ENCODE data around the gene SV2B.

The SV2B gene

DNA sequence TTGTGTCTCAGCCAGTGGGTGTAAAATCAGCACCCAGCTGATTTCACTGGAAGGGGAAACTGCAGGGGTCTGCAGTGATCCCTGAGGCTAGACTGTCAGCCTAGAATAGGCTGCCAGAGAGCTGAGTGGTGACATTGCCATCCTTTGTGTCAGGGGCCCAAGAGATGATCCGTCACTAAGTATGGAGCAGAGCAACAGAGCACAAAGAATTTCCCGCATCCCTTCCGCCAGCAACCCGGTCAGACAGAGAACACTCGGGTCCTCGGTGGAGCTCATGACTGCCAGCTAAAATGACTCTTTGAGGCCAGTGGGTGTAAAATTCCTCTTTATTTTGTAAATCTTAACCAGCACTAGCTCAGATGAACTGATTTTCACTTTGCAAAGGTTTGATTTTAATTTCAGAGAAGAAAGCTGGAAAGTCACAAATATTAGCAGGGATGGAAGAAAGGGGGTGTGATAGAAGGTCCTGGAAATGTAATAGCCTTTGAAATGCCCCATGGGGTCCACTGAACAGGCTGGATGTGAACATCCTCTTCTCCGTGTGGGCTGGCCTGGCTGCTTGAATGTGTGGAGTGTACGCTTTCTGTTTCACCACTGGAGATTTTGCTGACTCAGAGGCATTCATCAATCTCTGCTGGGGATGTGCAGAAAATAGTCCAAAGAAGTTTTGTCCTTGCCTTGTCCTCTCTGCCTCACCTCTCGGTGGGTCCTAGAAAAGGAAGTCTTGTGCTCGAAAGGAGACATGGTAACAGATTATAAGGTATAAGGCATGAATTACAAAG lies 138.8 kb downstream of the SV2B start:
- no peak for DNase-seq

GRCh38 chr15:91243826-91244225 lies 143.8 kb downstream of the SV2B start:
- no peak for DNase-seq

DNA sequence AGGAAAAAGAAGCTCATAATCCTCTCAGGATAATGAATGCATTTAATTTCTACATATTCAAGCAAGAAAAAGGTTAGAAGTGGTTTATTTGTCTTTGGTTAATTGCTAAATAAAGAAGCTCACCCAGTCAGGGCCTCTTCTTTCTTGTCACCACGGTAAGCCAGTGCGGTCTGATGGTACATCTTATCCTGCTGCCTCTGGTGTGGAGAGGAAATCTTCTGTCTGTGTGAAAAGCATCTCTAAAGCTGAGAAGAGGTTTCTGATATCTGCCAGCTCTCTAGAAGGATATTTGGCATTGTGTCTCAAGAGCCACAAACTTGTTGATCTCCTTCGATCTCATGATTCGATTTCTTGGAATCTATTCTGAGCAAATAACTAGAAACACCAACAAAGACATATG lies 144.9 kb downstream of the SV2B start:
- no peak for DNase-seq

- DNase-seq: no peak
These were observed 146.9 kb downstream of the SV2B start for GRCh38 chr15:91246998-91247397.

DNA sequence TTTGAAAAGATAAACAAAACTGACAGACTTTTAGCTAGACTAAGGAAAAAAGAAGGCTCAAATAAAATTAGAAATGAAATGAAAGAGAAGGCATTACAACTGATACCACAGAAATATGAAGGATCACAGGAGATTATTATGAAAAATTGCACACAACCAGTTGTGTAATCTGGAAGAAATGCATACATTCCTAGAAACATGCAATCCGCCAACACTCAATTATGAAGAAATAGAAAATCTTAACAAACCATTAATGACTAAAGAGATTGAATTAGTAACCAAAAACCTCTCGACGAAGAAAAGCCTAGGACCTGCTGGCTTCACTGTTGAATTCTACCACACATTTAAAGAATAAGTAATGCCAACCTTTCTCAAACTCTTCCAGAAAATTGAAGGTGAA lies 149.5 kb downstream of the SV2B start:
- no peak for DNase-seq

DNA sequence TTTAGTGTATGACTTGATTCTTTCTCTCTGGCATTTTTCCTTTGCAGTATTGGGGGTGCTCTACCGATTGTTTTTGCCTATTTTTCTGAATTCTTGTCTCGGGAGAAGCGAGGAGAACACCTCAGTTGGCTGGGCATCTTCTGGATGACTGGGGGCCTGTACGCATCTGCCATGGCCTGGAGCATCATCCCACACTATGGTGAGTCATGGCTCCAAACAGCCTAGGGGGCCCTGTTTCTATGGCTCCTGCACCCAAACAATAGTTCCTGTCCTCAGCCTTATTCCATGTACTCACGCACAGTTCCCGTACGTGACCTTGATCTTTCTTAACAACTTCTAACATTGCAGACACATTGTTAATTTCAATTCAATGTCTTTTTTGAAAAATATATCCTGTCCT lies 152.3 kb downstream of the SV2B start:
- no peak for DNase-seq

DNA sequence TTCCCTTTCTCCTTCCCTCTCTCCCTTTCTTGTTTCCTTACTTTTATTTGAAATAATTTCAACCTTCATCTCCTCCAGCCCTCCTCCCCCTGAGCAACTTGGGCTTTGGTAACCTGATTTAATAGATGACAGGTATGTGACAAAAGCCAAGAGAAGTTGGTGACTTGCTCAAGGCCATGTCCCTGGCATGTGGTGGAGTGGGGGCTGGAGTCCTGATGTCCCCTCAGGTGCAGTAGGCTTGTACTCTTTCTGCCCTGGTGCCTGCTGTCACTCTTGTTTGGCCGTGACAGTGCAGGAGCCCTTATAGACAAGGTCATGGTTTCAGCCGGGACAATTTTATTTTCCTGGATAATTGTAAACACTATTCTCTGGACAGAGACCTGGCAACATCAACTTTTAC lies 152.7 kb downstream of the SV2B start:
- DNase-seq: no peak

GRCh38 chr15:91253605-91254004 lies 153.5 kb downstream of the SV2B start:
- DNase-seq: no peak

DNA sequence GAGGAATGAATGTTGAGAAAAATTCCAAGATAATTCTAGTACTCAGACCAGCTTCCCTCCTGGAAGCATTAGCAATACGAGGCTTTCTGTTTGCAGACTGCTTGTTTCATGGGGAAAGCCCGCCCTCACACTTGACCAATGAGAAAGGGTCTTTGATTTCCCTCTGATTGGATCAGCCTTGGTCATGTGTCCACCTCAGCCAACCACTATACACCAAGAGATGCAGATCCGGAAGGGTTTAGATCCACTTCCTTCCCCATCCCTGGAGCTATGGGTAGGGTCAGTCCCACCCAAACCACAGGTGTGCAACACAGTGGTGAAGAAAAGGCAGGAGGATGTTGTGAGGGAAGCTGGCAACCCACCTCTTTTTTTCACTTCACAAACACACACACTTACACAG lies 154.7 kb downstream of the SV2B start:
- no peak for DNase-seq

- DNase-seq: no peak
These were observed 155.7 kb downstream of the SV2B start for GRCh38 chr15:91255670-91256192.

- DNase-seq: no peak
These were observed 157.8 kb downstream of the SV2B start for GRCh38 chr15:91257746-91258414.

DNA sequence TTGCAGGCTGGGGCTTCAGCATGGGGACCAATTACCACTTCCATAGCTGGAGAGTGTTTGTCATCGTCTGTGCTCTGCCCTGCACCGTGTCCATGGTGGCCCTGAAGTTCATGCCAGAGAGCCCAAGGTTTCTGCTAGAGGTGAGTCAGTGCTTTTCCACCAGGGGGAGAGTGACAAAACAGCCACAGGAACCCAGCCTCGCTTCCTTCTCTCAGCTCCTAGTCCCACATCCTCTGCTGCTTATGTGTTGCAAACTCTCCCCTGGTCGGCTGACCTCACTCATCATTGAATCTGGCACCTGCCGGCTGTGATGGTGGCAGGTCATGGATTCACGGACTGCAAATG lies 158.3 kb downstream of the SV2B start:
- no peak for DNase-seq

GRCh38 chr15:91259077-91259476 lies 159.0 kb downstream of the SV2B start:
- DNase-seq: no peak

GRCh38 chr15:91261345-91261744 lies 161.3 kb downstream of the SV2B start:
- no peak for DNase-seq

DNA sequence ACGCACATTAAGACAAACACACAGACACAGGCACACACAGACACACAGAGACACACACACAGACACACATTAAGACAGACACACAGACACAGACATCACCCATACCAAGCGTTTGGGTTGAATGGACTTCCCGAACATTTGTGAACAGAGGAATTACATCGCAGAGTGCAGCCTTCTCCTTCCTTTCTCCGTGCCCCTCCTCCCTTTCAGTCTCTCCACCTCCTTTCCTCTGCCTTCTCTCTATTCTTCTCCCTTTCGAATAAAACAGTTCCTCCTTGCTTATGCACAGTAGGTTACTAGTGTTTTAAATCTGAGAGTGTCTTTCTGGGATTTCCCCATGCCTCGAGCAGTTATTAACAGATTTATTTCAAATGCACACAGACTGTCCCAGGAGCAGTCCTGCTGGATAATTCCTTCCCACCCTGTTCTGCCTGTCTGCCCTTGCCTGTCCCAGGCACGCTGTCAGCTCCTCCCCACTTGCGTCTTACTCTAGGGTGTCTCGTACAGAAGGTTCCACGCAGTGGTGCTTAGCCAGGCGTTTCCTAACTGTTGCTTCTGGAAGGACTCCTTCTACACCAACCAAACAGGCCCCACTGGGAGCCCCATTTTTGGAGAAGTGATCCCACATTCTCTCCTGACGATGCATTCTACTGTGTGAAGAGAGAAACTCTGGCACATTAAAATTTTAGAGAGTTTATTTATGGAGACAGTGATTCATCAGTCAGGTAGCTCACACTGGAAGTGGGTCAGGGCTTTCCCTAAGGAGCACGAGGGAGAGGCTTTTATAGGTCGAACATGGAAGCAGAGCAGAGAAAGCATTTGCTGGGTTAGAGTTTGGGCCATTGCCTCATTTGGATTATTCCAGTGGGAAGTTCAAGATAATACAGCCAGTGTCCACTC lies 163.8 kb downstream of the SV2B start:
- DNase-seq: no peak

GRCh38 chr15:91264651-91265351 lies 164.7 kb downstream of the SV2B start:
- no peak for DNase-seq

GRCh38 chr15:91265416-91265940 lies 165.4 kb downstream of the SV2B start:
- DNase-seq: no peak

- no peak for DNase-seq
These were observed 168.5 kb downstream of the SV2B start for GRCh38 chr15:91268510-91268909.

- no peak for DNase-seq
These were observed 170.7 kb downstream of the SV2B start for GRCh38 chr15:91270747-91271146.

DNA sequence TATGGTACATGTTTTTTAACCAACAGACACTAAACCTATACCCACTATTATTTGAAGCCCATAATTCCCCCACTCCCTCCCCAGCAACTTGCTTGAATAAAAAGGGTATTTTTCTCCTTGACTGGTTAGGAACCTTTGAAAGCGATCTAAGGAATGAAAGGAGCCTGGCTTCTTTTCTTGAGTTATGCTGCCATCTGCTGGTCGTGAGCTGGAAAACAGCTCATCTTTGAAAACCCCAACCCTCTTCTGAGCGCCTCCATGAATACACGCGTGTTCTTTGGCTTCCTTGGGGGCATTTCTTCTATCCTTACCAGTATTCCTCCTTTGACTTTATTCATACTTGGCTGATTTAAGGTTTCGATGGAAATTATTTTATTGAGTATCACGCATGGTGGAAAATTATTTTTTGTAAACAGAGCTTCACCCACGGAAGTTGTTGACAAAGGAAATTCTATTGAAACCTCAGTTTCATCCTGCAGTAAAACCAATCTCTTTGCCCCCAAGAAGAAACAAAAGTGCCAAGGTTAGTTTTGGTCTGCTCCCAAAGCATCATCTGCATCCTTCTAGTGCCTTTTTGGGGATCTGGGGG lies 171.6 kb downstream of the SV2B start:
- DNase-seq: peak; percentile 53

GRCh38 chr15:91275844-91276243 lies 175.8 kb downstream of the SV2B start:
- DNase-seq: no peak

- no peak for DNase-seq
These were observed 178.9 kb downstream of the SV2B start for GRCh38 chr15:91278951-91279350.
